NCI-H1436 treated with DMSO at 0.1 percent for 48 hours (cell line): ENCODE measurements around the gene ARFIP1.
"Not testable (repeated sequence)": the region's sequence is repeated elsewhere in the genome, so short reads cannot be mapped to it uniquely, and the experiment has no call there.

Experiments used
- DNase-seq: peaks from one replicate; lab custom pipeline; 2025; lab: John Stamatoyannopoulos, UW

Gene ARFIP1

DNA sequence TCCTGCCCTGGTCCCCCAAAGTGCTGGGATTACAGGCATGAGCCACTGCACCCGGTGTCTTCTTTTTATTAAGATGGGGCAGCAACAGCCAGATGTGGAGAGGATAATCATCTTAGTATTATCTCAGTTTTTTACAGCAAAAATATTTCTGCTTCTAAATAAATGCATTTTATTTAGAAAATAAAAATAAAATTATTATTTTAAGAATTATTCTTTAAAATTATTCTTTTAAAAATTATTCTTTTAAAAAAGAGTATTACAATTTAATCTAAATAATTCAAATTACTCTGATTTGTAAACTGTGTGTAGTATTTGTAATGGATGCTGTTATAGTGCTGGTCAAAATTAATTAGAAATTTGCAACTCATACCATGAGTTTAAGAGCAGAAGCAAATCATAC is 67.6 kb downstream of the ARFIP1 start:
- DNase-seq: no peak

DNA sequence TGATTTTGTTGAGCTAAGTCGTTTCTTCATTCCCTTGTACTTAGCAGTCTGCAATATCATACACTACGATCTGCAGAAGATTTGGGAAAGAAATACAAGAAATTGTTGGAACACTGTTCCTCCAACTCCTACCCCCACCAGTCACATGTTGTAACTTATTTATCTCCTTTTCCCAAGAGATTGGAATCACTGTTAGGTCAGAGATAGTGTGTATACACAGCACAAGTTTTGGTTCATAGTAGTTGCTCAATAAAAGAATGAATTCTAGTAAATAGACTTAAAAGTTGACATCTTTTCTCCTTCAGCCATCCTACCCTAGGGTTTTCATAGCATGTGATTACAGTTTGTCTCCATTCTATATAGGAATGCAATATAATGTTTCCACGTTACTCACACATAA is 68.8 kb downstream of the ARFIP1 start:
- DNase-seq: no peak

DNA sequence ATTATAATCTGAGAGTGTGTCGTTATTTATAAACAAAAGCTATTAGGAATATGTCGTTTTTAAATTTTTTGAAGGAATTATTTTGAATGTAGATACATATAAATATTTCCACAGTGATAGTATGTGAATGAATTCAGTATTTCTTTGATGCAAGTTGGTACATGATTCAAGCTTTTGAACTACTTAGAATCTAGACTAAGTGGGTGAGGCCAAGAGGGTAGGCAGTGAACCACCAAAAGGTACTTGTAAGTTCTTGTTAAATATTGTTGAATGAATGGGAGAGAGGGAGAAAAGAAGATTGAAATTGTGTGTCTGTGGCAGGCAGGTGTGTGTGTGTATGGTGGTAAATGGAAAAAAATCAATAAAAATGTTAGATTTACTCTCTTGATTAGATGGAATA is 69.6 kb downstream of the ARFIP1 start:
- no peak for DNase-seq

DNA sequence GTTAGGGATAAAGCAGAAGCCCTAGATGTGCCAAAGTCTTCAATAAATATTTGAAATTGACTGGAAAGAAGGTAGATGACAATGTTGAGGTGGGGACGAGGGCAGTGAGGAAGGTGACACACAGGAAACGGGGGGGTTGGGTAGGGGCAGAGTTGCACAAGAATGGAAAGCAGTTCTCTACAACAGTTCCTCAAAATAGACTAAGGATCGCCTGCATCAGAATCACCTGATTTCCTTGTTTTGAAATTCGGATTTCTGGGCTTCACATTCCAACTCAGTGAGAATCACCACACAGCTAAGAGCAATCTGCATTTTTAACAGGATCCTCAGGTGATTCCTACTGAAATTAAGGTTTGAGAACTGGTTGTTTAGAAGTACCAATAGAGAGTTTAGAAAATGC is 70.6 kb downstream of the ARFIP1 start:
- DNase-seq: no peak

DNA sequence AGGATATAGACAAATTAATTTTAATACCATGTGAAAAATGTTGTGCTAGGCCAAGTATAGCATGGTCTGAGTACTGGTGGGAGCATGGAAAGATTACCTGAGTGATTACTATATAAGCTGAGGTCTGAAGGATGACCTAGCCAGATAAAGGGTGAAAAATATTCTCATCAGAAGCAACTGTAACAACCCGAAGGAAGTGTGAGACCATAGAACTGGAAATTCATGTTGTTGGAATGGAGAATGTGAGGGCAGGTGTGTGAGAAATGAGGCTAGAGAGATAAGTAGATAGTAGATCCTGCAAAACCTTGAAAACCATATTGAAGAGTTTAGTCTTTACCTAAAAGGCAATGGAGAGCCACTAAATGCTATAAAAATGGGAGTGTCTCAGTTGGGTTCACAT is 71.5 kb downstream of the ARFIP1 start:
- DNase-seq: no peak

DNA sequence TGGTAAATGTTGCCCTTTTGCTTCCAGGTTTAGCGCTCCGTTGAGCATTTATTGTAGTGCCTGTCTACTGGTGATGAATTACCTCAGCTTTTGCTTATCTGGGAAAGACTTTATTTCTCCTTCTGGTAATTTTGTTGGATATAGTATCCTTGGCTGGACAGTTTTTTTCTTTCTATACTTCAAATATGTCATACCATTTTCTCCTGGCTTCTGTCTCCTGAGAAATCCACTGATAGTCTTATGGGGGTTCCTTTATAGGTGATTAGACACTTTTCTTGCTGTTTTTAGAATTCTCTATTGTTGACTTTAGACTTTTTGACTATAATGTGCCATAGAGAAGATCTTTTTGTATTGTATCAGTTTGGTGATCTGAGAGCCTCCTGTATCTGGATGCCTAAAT is 73.5 kb downstream of the ARFIP1 start:
- no peak for DNase-seq

DNA sequence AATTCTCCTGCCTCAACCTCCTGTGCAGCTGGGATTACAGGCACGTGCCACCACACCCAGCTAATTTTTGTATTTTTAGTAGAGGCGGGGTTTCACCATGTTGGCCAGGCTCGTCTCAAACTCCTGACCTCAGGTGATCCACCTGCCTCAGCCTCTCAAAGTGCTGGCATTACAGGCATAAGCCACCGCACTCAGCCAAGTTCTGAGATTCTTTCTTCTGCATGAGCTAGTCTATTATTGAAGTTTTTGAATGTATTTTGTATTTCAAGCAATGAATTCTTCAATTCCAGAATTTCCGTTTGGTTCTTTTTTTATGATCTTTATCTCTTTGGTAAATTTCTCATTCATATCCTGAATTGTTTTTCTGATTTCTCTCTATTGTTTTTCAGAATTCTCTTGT is 74.3 kb downstream of the ARFIP1 start:
- not testable (repeated sequence) for DNase-seq

DNA sequence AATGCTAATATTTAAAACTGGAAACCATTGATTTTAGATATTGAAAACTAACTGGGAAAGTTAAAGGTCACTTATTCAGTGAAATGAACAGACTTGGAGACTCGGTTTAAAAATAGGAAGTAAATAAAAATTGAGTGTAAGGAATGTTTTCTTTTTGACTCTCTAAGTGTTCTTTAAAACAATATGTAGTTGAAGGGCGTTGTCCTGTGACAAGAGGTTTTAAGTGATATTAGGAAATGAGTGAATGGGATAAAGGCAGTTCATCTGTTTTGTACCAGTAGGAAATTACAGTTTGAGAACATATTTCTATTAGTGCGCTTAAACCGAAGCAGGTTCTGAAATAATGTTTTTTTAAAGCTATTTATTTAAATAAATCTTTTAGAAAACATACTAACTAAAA is 77.2 kb downstream of the ARFIP1 start:
- DNase-seq: no peak

DNA sequence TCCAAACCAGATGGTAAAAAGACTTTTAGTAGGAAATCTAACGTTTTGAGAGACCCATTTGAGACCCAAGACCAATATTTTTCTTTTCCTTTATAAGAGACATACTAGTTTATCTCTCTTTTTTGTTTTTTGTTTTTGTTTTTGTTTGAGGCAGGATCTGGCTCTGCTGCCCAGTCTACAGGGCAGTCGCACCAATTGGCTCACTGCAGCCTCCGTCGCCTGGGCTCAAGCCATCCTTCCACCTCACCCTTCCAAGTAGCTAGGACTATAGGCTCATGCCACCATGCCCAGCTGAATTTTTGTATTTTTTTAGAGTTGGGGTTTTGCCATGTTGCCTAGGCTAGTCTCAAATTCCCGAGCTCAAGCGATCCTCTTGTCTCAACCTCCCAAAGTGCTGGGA is 79.2 kb downstream of the ARFIP1 start:
- no peak for DNase-seq

DNA sequence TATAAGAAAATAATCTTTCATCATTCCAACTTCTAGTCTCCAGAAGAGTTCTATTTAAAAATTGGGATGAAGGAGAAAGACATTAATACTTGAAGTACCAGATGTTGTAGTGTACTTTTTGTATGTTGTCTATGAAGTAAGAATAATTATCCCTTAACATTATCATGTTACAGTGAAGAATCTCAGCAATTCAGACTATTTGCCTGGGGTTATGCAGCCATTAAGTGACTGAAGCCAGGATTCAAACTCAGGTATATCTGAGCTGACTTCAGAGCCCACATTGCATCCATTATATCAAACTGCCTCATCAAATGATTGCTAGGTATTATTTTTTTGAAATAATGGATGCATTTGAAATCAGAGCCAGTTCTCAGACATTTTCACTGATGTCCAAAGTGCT is 80.3 kb downstream of the ARFIP1 start:
- DNase-seq: no peak

DNA sequence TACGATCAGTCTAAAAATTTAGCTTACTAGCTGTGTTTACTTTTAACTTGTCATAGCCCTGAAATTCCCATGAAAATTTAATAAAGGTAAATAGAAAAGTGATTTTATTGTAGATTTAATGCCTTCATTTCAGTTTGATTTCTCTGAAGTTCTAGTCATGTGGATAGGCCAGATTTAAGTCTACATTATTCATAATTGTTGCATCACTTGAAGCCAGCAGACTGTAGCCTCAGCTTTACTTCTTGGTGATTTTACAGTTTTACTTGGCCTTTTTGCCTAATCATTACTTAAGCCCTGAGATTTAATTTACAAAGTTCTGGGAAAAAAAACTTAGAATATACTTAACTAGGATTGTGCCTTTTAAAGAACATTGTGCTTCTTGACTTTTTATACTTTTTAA is 82.9 kb downstream of the ARFIP1 start:
- no peak for DNase-seq

DNA sequence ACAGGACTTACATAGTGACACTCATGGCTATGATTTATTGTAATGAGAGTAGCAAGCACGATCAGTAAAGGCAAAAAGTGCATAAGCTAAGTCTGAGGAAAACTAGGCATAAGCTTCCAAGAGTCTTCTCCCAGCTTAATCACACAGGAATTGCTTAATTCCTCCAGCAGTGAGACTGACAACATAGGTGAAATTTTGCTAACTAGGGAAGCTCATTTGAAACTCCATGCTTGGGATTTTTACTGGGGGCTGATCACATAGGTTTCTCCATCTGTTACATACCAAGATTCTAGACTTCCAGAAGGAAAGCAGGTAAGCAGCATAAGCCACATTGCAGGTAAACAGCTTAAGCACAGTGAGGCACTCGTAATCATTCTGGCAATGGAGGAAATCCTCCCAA is 84.6 kb downstream of the ARFIP1 start:
- no peak for DNase-seq

DNA sequence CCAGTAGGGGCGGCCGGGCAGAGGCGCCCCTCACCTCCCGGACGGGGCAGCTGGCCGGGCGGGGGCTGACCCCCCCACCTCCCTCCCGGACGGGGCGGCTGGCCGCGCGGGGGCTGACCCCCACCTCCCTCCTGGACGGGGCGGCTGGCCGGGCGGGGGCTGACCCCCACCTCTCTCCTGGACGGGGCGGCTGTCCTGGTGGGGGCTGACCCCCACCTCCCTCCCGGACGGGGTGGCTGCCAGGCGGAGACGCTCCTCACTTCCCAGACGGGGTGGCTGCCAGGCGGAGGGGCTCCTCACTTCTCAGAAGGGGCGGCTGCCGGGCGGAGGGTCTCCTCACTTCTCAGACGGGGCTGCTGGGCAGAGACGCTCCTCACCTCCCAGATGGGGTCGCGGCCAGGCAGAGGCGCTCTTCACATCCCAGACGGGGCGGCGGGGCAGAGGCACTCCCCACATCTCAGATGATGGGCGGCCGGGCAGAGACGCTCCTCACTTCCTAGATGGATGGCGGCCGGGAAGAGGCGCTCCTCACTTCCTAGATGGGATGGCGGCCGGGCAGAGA is 86.8 kb downstream of the ARFIP1 start:
- DNase-seq: not testable (repeated sequence)

DNA sequence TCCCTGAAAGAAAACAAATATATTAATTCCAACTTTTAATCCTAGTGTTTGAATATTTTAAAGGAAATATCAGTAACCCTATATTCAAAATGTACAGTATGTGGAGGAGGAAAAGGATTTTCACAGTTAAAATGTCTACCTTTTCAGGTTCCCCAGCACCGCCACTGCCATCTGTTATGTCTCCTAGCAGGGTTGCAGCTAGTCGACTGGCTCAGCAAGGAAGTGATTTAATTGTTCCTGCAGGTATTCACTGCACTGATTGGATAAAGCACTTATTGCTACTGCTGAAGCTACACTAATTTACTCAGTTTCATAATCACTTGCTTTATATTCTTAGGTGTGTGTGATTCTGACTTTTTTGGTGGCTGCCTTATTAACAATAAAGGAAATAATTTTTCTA is 90.9 kb downstream of the ARFIP1 start:
- no peak for DNase-seq

DNA sequence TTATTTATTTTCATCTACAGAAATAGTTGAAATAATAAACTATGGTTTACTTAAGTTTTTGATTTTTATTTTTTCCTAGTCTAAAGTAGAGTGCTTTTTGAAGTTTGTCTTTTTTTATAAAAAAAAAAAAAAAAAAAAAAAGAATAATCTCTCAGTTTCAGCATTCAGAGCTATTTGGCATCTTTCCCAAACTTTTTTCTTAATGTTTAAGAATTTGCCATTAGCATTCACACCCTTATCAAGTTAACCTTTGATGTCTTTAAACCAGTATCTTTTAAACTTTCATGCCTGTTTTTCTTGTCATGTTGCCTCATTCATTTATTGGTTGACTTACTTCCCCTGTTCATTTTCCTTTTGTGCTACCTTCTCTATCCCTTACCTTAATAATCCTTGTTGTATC is 95.5 kb downstream of the ARFIP1 start:
- DNase-seq: no peak

DNA sequence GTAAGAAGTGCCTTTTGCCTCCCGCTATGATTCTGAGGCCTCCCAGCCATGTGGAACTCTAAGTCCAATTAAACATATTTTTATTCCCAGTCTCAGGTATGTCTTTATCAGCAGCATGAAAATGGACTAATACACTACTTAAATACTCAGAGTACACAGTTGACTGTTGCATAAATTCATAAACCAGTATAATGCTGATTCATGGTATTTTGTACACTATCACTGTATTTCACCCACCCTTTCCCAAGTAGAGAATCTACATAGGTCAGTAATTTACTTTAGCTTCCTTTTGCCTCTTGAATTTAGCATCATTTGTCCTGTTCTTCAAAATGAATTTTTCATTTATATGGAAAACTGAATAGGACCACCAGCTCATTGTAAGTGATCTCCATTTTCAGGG is 98.1 kb downstream of the ARFIP1 start:
- no peak for DNase-seq

DNA sequence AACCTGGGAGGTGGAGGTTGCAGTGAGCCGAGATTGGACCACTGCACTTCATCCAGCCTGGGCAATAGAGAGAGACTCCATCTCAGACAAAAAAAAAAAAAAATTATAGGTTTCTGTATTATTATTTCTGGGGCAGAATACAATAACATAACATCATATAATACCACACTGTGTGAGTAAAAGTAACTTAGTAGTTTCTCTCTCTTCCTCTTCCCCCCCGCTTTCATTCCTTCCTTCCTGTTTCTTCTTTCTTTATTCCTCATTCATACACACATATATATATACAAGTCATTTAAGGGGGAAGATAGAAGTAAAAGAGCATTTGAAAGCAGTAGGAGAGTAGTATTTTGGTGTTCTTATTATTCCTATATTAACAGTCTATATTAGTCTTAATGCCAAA is 100.5 kb downstream of the ARFIP1 start:
- no peak for DNase-seq

DNA sequence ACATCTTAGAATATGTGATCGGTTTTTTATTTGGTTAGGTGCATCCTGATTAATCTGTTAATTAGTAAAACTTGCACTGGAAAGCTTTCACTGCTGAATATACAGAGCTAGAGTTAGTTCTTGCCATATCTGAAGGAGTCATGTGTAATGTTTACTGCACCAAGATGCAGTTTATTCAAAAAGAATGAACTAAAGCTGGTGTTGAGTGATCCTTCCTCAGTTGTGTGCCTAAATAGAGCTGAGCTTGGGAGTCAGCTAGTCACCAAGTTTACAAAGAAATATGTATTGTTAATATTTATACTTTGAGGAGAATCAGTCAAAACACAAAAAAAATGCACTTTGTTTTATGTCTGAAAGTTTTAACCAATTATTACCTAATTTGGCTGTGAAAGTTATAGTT is 102.2 kb downstream of the ARFIP1 start:
- DNase-seq: no peak

DNA sequence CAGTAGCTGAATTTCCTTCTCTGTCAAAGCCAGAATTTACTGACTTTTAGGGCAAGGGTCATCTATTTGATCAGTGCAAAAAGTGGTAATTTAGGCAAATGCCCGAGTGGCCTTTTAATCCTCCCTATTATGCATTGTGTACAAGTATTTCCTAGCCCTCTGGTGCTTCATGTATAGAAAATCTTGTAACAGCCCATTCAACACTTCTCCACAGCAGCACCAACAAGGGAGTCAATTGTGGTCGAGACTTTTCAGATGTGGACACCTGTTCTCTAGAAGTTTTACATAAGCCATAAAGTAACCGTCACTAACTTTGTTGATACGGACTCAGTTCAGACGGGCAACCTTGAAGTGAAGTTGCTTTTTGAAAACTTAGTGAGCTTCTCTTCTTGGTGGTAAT is 105.4 kb downstream of the ARFIP1 start:
- no peak for DNase-seq

DNA sequence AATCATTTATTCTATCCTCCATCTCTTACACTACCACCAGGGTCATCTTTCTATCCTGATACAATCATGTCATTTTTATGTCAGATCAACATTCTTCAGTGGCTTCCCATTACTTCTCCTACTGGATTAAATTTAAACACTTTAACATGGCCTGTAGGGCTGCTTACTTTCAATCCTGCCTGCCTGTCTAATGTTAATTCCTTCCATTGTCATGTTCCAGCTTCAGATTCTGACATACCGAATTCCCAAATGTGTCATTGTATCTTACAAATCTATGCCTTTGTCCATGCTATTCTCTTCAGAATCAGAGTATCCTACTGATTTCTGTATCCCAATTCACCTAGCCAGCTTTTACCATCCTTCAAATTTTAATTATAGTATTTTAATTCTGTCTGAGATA is 106.4 kb downstream of the ARFIP1 start:
- DNase-seq: no peak

DNA sequence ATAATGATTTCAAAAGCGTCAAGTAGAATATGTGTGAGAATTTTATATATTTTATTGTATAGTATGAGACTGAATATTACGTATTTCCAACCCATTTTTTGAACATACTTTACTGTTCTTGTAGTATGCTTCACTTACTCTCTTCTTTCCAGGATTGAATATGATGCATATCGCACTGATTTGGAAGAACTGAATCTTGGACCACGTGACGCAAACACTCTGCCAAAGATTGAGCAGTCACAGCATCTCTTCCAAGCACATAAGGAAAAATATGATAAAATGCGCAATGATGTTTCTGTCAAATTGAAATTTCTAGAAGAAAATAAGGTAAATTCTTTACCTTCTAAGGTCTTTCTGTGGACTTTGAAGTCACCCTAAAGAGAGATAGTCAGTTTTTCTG is 108.2 kb downstream of the ARFIP1 start:
- DNase-seq: no peak

DNA sequence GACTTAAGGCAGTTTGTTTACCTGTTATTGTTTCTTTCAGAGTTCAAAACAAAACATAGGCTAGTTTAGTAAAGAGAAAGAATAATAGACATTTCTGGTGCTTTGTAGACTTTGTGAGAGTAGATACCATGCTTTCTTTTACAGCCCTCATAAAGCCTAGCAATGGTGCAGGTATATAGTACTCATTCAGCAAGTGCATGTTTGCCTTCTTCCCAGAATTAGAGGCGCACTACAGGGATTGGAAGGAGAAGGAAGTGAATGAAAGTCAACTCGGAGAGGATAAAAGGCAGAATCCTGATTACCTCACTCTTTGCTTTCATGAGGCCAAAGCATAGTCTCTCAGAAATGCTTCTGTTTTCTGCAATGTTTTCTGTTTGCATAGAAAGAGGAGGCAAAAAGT is 113.2 kb downstream of the ARFIP1 start:
- no peak for DNase-seq

DNA sequence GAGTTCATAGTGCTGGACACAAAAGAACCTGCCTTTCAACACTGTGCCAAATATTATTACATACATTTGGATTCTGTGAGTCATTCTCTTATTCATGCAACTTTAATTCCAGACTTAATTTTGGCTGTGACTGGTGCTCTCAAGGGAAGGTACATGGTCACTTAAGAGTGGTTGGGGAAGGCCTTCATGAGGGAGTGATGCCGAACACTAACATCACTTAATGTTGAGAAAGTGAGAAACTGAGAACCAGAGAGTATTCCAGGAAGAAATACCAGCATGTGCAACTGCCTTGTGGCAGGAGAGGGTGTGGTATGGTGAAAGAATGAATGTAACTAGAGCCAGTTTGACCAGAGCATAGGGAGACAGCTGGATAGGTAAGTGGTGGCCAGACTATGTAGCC is 114.9 kb downstream of the ARFIP1 start:
- DNase-seq: no peak

DNA sequence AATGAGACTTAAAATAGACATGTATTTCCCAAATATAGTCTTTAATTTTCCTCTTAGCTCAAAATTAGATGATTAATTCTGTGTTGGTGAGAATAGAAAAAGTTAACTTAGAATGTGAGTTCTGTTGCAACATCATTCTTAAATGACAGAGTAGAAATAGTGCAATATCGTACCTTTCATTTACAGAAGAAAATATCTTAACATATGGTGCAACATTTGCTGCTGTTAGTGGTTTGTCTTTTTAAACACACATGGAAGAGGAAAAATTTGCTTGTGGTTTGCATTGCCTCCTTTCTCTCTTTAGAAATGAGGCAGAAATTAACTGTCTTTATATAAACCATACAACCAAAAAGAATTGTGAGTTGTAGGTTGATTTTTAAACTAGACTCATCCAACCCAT is 117.1 kb downstream of the ARFIP1 start:
- DNase-seq: no peak

DNA sequence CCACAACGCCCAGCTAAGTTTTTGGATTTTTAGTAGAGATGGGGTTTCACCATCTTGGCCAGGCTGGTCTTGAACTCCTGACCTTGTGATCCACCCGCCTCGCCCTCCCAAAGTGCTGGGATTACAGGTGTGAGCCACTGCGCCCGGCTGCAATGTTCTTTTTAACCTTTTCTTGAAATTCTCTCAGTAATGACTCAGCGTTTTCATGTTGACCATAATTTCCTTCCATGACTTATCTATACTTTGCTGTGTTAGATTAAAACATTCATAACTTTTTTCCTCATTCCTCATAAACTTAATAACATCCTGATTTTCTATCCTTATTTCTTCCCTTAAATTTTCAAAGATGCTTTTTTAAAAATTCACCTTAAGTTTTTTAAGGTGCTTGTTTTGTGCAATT is 118.4 kb downstream of the ARFIP1 start:
- DNase-seq: not testable (repeated sequence)
